Suppressor macrophage (primary cell): ENCODE data around the gene PUDP.
"Not testable (repeated sequence)": the region's sequence is repeated elsewhere in the genome, so short reads cannot be mapped to it uniquely, and the experiment has no call there.

Experiments
- DNase-seq, 4 experiments: peaks; one replicate each; pipeline ENCODE4 v3.0.0-alpha.2; 2020 to 2022

The PUDP gene

GRCh38 chrX:7109049-7109531, 38.9 kb downstream of the PUDP start:
- DNase-seq, result no peak

GRCh38 chrX:7108030-7108429, 39.9 kb downstream of the PUDP start:
- no peak for DNase-seq

- no peak for DNase-seq
Observed at GRCh38 chrX:7106649-7107048, 41.3 kb downstream of the PUDP start.

GRCh38 chrX:7102119-7102518, 45.8 kb downstream of the PUDP start:
- DNase-seq, result no peak

- no peak for DNase-seq
Observed at GRCh38 chrX:7100022-7100421, 47.9 kb downstream of the PUDP start.

GRCh38 chrX:7095657-7096056, 52.3 kb downstream of the PUDP start:
- DNase-seq, result not testable (repeated sequence)

- no peak for DNase-seq
Observed at GRCh38 chrX:7093305-7093704, 54.6 kb downstream of the PUDP start.

GRCh38 chrX:7092543-7092942, 55.4 kb downstream of the PUDP start:
- DNase-seq, result no peak

- DNase-seq, result no peak
Observed at GRCh38 chrX:7091923-7092322, 56.0 kb downstream of the PUDP start.

- peak; percentile 56 to 72 (median 69) for DNase-seq
Observed at GRCh38 chrX:7090641-7091040, 57.3 kb downstream of the PUDP start.

GRCh38 chrX:7088968-7089615, 58.9 kb downstream of the PUDP start:
- no peak for DNase-seq

- peak; percentile 48 to 69 (median 67) for DNase-seq
Observed at GRCh38 chrX:7086384-7086783, 61.6 kb downstream of the PUDP start.

- peak; percentile 24 to 52 (median 49) for DNase-seq
Observed at GRCh38 chrX:7085879-7086278, 62.1 kb downstream of the PUDP start.

- DNase-seq, result no peak
Observed at GRCh38 chrX:7084841-7085240, 63.1 kb downstream of the PUDP start.

- peak; percentile 69 to 90 (median 77) for DNase-seq
Observed at GRCh38 chrX:7083468-7084396, 64.2 kb downstream of the PUDP start.

GRCh38 chrX:7083021-7083420, 64.9 kb downstream of the PUDP start:
- no peak for DNase-seq

- DNase-seq, result no peak
Observed at GRCh38 chrX:7082556-7082955, 65.4 kb downstream of the PUDP start.

GRCh38 chrX:7077241-7078230, 70.4 kb downstream of the PUDP start:
- DNase-seq, result no peak

GRCh38 chrX:7076245-7076661, 71.7 kb downstream of the PUDP start:
- DNase-seq, result no peak

- DNase-seq, result no peak
Observed at GRCh38 chrX:7074908-7075204, 73.1 kb downstream of the PUDP start.

- DNase-seq, result no peak
Observed at GRCh38 chrX:7074148-7074907, 73.6 kb downstream of the PUDP start.

- no peak for DNase-seq
Observed at GRCh38 chrX:7073336-7073735, 74.6 kb downstream of the PUDP start.
